Measurements from ENCODE around the gene KLF11. TPM values are rescaled to one million over a fixed set of nuclear protein-coding genes. Genes with fewer than 3 reads are reported as not detected.
"Not testable (repeated sequence)": the region's sequence is repeated elsewhere in the genome, so short reads cannot be mapped to it uniquely, and the experiment has no call there.

The KLF11 gene
- total RNA-seq, 1 donor from 2014 or later, result 20.8 TPM

GRCh38 chr2:10030311-10030736 is 13.0 kb upstream of the KLF11 start:
- no peaks in the 10 kb centered on the region for H3K27me3 ChIP-seq (ENCODE audit: low read depth)
- no peak for TF ChIP-seq CTCF (IDR thresholded peaks at IDR 0.05; ENCODE audit: borderline replicate concordance)
- H3K27ac ChIP-seq (replicated peaks), result peak overlapping the region; percentile 91
- H3K36me3 ChIP-seq, result no peaks in the 10 kb centered on the region
- DNase-seq, result no peak
- peaks cover 52% of the 10 kb centered on the region for H3K4me1 ChIP-seq
- H3K9me3 ChIP-seq (replicated peaks), result peaks cover 5% of the 10 kb centered on the region
- no peak overlapping the region for H3K4me3 ChIP-seq
- intact Hi-C loops (cut with micrococcal nuclease), result no loop called here

GRCh38 chr2:10030798-10031197 is 12.6 kb upstream of the KLF11 start:
- H3K4me3 ChIP-seq; intact Hi-C loops (cut with micrococcal nuclease); H3K9me3 ChIP-seq (replicated peaks); H3K36me3 ChIP-seq; H3K27me3 ChIP-seq (ENCODE audit: low read depth); DNase-seq: not testable (repeated sequence)
- Histone ChIP-seq H3K4me1 (peaks cover 57% of the 10 kb centered on the region), H3K27ac (replicated peaks) (peak overlapping the region; percentile 91)

GRCh38 chr2:10031886-10032745 is 11.2 kb upstream of the KLF11 start:
- Histone ChIP-seq H3K36me3 (no peaks in the 10 kb centered on the region), H3K27ac (replicated peaks) (peak overlapping the region; percentile 27), H3K9me3 (replicated peaks) (no peaks in the 10 kb centered on the region), H3K4me3 (no peak overlapping the region), H3K4me1 (peaks cover 70% of the 10 kb centered on the region), H3K27me3 (ENCODE audit: low read depth) (no peaks in the 10 kb centered on the region)
- no peak for TF ChIP-seq CTCF (IDR thresholded peaks at IDR 0.05; ENCODE audit: borderline replicate concordance)
- no peak for DNase-seq
- intact Hi-C loops (cut with micrococcal nuclease), result no loop called here

- intact Hi-C loops (cut with micrococcal nuclease), result no loop called here
- Histone ChIP-seq H3K27ac (replicated peaks) (peak overlapping the region; percentile 27), H3K27me3 (ENCODE audit: low read depth) (no peaks in the 10 kb centered on the region), H3K4me3 (no peak overlapping the region), H3K4me1 (peaks cover 76% of the 10 kb centered on the region), H3K36me3 (no peaks in the 10 kb centered on the region), H3K9me3 (replicated peaks) (no peaks in the 10 kb centered on the region)
- no peak for DNase-seq
- no peak for TF ChIP-seq CTCF (IDR thresholded peaks at IDR 0.05; ENCODE audit: borderline replicate concordance)
Observed at GRCh38 chr2:10032746-10033105, 10.6 kb upstream of the KLF11 start.

- TF ChIP-seq CTCF (IDR thresholded peaks at IDR 0.05; ENCODE audit: borderline replicate concordance), result no peak
- no peak overlapping the region for H3K4me3 ChIP-seq
- DNase-seq, result no peak
- H3K27ac ChIP-seq (replicated peaks), result peak overlapping the region; percentile 27
- no peaks in the 10 kb centered on the region for H3K9me3 ChIP-seq (replicated peaks)
- H3K4me1 ChIP-seq, result peaks cover 76% of the 10 kb centered on the region
- no peaks in the 10 kb centered on the region for H3K27me3 ChIP-seq (ENCODE audit: low read depth)
- no peaks in the 10 kb centered on the region for H3K36me3 ChIP-seq
- intact Hi-C loops (cut with micrococcal nuclease), result no loop called here
Observed at GRCh38 chr2:10033251-10034006, 9.9 kb upstream of the KLF11 start.

Data from left ventricle myocardium inferior (tissue), 1 donor.